NOMO-1 treated with dmso at 0.1 percent for 144 hours (cell line): ENCODE results near the gene IDI1.
"Not testable (repeated sequence)": the region's sequence is repeated elsewhere in the genome, so short reads cannot be mapped to it uniquely, and the experiment has no call there.

Source experiments
- DNase-seq: peaks from one replicate; lab custom pipeline; 2025; ENCODE audit not compliant: unreplicated experiment; lab: John Stamatoyannopoulos, UW

IDI1 gene

GRCh38 chr10:1064964-1065247 is 16.0 kb upstream of the IDI1 start:
- DNase-seq: no peak

- DNase-seq: no peak
These were observed 14.4 kb upstream of the IDI1 start for GRCh38 chr10:1063232-1063865.

GRCh38 chr10:1061930-1062774 is 13.2 kb upstream of the IDI1 start:
- DNase-seq: no peak

- no peak for DNase-seq
These were observed 11.0 kb upstream of the IDI1 start for GRCh38 chr10:1059902-1060301.

- no peak for DNase-seq
These were observed 9.1 kb upstream of the IDI1 start for GRCh38 chr10:1058017-1058416.

GRCh38 chr10:1057106-1057657 is 8.3 kb upstream of the IDI1 start:
- DNase-seq: peak; percentile 69

GRCh38 chr10:1056326-1057105 is 7.6 kb upstream of the IDI1 start, which contains the start of gene WDR37:
WDR37 (plus strand) TSS chr10:1056385; CDS start chr10:1072156, 15,771 bp downstream.
- DNase-seq: peak; percentile 54

- no peak for DNase-seq
These were observed 5.8 kb upstream of the IDI1 start for GRCh38 chr10:1054684-1055083.

- DNase-seq: no peak
These were observed 1.6 kb upstream of the IDI1 start for GRCh38 chr10:1050554-1050953.

GRCh38 chr10:1050145-1050544 is 1.2 kb upstream of the IDI1 start:
- no peak for DNase-seq

- no peak for DNase-seq
These were observed 573 bp upstream of the IDI1 start for GRCh38 chr10:1049425-1049958.

GRCh38 chr10:1048349-1048731 is 579 bp downstream of the IDI1 start:
- no peak for DNase-seq

- no peak for DNase-seq
These were observed 982 bp downstream of the IDI1 start for GRCh38 chr10:1047937-1048336.

GRCh38 chr10:1045415-1045814 is 3.5 kb downstream of the IDI1 start:
- DNase-seq: no peak

- DNase-seq: no peak
These were observed 4.0 kb downstream of the IDI1 start for GRCh38 chr10:1044964-1045363.

GRCh38 chr10:1044146-1044545 is 4.8 kb downstream of the IDI1 start:
- DNase-seq: no peak

GRCh38 chr10:1043532-1043995 is 5.4 kb downstream of the IDI1 start:
- DNase-seq: peak; percentile 52

GRCh38 chr10:1041514-1041913 is 7.4 kb downstream of the IDI1 start:
- no peak for DNase-seq

- DNase-seq: no peak
These were observed 8.8 kb downstream of the IDI1 start for GRCh38 chr10:1040133-1040532.

- not testable (repeated sequence) for DNase-seq
These were observed 10.2 kb downstream of the IDI1 start for GRCh38 chr10:1038769-1039168.

- DNase-seq: no peak
These were observed 11.8 kb downstream of the IDI1 start for GRCh38 chr10:1037098-1037497.
